ENCODE measurements around the gene KRT34. TPM values are rescaled to one million over a fixed set of nuclear protein-coding genes. Genes with fewer than 3 reads are reported as not detected.
"Not testable (repeated sequence)": the region's sequence is repeated elsewhere in the genome, so short reads cannot be mapped to it uniquely, and the experiment has no call there.

The KRT34 gene
- polyA plus RNA-seq (ENCODE audit: insufficient read length in 10 of 10), result under 1 TPM in 1 of 10 donors, not detected in 9; 0.12 TPM
- long read RNA-seq, donor 1, result 0 reads
- long read RNA-seq, donor 2, result 0 reads
- long read RNA-seq, donor 3, result 0 reads
- long read RNA-seq, donor 4, result 0 reads
- long read RNA-seq, donor 5, partial matches to known transcripts, result 0 of 1 reads
- long read RNA-seq, donor 5, other reads (novel, unspliced or antisense), result 0 of 1 reads
- long read RNA-seq, donor 6, result 0 reads
- long read RNA-seq, donor 7, result 0 reads
- long read RNA-seq, donor 8, result 0 reads
- long read RNA-seq, donor 9, result 0 reads

DNA sequence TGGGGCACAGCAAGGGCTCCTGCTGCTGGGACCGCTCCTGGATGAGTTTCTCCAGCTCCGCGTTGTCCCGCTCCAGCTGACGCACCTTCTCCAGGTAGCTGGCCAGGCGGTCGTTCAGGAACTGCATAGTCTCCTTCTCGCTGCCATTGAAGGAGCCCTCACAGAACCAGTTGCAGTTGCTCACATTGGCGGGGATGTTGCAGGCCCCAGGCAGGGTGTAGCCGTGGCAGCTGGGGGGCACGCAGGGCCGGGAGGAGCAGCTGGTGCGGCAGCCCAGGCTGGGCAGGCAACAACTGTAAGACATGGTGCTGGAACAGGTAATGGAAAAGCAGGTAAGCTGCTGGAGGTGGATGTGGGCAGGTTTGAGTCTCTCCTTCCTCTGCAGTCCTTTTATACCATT, at the start of gene KRT34:
Gene KRT34 (minus strand): TSS at position 364 of the 400 bp plus-strand sequence. CDS start 60 bp downstream, at position 304.
- DNase-seq, result not testable (repeated sequence)

DNA sequence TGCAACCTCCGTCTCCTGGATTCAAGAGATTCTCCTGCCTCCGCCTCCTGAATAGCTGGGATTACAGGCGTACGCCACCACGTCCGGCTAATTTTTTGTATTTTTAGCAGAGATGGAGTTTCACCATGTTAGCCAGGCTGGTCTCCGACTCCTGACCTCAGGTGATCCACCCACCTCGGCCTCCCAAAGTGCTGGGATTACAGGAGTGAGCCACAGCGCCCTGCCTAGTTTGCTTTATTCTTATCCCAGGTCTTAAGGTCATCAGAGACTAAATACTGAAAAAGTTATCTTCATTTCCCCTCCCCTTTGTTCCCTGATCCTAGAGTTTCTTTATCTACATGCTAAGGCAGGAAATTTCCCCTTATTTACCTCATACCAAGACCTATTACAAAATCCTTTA, 48.3 kb upstream of the KRT34 start:
- DNase-seq, result not testable (repeated sequence)

DNA sequence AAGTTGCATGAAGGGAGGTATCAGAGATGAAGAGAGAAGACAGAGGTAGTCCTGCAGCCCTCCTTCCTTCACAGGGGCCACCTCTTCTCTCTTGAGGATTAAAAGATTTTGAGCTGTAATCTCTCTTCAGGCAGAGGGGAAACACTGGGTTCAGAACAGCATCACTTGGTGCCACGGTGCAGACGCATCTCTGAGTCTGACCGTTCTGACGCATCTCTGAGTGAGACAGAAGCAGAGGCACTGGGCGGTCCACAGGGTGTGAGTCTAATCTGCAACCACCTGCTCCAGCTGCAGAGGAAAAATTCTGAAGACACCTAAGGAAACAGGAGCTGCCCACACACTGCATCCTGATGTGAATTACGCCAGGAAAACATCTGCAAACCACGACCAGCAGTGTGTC, 47.6 kb upstream of the KRT34 start:
- DNase-seq, result no peak

DNA sequence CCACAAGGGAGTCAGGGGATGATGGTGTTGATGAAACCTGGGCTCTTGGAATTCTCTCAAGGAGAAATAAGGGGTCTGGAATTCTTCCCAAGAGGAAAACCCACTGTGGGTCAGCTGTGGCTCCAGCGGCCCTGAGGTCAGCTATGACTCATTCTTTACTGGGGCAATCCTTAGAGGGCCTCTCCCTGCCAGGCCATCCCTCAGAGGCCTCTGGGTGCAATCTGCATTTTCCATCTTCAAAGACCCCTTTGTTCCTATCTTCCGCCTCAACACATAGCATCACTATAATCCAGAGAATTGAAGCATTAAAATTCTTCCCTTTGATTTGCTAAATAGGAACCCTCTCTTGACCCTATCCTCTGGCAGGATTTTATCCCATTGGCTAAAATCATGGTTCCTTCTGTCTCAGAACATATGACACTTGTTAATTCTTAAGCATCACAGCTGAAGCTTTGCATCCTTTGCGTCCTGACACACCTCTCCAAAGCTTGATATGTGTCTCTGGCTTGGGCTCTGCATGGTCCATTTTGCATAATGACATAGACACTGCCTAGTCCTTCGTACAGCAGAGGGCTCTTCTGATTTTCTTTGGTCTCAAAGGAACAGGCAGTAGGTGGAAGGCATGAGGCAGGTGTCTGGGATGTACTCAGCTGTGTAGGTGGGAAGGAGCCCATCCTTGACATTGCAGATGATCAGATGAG, 46.6 kb upstream of the KRT34 start:
- DNase-seq, result no peak

DNA sequence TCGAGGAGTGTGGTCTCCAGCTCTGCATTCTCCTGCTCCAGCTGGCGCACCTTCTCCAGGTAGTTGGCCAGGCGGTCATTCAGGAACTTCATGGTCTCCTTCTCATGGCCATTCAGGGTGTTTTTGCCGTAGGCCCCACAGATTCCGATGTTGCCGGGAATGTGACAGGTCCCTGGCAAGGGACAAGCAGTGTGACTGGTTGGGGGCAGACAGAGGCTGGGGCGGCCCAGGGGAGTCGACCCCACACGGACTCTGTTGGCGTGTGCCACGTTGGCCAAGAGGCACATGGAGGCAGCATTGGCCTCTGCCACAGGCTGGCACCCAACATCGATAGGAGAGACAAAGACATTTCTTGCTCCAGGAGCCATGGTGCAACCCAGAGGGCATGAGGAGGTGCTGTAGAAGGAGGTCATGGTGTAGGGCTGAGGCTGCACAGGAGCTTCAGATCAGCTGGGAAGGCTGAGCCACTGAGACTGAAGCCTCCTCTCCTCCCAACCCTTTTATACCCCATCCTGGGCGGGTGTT, 42.1 kb upstream of the KRT34 start, which contains the start of gene KRT37:
Gene KRT37 (minus strand): TSS at position 475 of the 525 bp plus-strand sequence. CDS start 62 bp downstream, at position 413.
- DNase-seq, result no peak

DNA sequence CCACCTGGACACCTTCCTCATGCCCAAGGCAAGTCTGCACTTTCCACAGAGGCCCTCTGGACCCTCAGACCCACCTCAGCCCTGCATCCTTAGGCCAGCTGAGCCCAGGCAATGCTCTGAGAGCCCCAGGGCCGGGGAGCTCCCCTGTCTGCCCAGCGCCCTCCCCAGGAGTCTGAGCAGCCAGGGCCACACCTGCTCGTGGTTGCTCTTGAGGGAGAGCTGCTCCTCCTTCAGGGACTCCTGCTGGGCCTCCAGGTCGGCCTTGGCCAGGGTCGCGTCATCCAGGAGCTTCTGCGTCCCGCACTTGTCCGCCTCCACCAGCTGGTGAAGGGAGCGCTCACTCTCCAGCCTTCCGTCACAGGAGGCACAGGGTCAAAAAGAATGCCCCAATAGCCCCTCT, 40.5 kb upstream of the KRT34 start:
- not testable (repeated sequence) for DNase-seq

DNA sequence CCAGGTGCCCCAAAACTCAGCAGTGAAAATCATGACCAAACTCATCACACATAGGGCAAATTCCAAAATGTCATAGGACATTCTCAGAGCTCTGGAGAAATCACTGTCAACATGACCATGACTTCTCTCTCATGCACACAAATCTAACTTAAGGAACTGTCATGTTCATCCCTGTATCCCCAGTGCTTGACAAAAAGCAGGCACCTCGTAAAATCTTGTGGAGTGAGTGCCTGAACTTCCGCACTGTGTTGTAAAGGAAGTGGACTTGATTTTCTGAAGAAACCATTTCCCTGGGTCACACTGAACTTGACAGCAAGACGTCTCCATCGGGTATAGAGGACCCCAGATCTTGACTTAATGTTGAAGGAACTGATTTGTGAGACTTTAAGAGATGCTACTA, 39.5 kb upstream of the KRT34 start:
- no peak for DNase-seq

DNA sequence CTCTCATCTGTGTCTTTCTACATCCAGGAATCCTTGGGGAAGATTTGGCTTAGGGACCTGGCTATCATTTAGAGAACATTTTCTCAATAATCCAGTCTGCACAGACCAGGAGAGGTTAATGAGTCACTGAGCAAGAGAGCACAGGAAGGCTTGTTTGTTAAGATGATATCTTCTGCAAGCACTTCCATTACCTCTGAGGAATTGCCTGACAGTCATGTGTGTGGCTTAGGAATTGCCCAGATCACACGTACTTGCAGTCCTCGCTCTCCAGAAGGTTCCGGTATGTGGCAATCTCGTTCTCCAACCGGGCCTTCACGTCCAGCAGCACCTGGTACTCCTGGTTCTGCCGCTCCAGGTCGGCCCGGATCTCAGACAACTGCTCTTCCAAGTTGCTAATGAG, 39.0 kb upstream of the KRT34 start:
- no peak for DNase-seq

DNA sequence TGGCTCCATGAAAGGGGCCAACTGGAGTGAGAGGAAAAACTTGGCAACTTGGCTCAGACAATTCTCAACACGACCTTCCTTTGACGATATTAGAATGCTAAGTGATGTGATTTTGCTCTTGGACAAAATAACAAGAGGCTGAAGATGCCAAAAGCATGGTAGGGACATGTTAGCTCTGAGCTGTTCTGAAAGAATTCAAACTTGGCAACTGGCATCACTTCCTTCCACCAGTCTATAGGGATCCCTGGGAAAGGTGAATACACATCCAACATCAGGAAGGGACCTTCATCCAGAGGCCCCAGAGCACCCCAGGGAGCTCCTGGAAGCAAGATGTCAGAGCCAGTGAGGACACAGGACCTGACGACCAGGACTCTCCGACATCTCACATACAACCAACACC, 38.0 kb upstream of the KRT34 start:
- DNase-seq, result no peak

DNA sequence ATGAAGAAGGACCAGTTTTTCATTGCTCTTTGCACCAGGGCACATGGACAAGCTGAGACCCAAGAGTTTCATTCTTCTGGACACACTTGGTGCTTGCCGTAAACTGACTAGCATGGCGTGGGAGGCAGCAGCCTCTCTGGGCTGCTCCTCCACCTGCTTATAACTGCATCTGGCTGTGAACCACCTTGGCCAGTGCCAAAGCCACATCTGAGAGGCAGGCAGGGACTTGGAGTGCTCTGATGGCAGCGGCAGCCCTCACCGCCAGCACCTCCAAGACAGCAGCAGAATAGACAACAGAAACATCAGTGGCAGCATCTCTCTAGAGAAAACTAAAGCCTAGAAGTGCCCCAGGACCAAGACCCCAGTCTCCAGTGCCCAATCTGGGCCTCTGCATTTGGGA, 37.6 kb upstream of the KRT34 start:
- DNase-seq, result no peak

DNA sequence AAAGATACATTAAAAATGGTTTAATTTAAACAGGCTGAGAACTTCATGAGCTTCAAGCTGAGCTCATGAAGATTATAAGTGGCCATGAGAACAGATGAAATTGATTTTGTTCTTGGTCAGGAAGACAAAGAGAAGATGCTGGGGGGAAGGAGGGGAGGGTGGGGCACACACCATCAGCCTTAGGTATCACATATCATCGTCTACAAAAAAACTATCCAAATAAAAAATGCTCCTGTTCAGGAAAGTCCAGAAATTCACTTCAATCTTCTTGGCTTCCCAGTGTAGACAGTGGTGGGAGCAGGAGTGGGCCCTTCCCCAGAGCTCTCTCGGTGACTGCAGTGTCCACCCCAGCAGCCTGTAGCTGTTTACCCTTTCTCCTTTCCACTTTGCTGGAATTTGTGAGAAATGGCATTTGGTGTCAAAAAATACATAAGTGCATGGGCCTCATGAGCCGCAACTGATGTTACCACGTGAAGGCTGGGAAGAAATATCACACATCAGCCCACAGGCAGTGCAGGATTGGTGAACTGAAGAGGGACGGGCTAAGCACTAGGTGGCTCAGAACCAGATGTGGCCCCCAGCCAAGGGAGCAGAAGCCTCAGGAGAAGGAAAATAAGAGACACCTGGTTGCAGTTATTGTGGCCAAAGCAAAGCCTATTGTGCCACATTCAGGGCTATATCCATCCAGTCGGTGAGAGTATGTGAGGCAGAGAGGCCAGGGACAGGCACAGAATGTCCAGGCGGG, 36.2 kb upstream of the KRT34 start:
- no peak for DNase-seq

DNA sequence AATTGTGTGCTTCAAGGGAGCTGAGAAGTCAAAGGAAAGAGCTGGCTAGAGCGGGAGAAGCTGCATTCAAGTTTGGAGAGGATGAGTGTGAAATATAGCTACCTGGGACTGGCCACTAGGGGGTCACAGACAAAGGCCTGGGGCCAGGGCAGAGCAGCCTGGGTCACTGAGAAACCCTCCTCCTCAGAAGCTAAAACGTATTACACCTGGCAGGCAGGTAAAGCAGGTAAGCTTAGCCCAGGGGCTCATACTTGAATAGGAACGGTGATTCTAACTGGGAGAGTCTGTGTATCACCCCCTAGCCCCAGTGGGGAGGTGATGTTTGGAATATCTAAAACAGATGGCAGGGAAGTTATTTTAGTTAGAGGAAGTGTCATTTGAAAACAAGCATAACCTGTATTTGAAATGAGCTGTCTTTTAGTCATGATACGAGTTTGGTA, 35.5 kb upstream of the KRT34 start:
- no peak for DNase-seq

DNA sequence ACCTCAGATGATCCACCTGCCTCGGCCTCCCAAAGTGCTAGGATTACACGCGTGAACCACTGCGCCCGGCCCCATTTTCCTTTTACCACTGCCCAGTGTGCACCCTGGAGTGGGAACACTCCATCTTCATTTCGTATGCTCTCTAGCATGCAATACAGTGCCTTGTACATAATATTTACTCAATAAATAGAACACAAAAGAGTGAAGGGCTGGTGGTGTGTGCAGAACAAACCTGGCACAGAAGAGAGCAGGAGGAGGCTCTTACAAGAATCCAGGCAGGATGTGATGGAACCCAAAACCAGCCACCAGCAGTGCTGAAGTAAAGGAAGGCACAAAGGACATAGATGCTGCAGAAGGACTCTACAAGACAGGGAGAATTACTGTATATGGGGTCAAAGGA, 35.0 kb upstream of the KRT34 start:
- DNase-seq, result no peak

DNA sequence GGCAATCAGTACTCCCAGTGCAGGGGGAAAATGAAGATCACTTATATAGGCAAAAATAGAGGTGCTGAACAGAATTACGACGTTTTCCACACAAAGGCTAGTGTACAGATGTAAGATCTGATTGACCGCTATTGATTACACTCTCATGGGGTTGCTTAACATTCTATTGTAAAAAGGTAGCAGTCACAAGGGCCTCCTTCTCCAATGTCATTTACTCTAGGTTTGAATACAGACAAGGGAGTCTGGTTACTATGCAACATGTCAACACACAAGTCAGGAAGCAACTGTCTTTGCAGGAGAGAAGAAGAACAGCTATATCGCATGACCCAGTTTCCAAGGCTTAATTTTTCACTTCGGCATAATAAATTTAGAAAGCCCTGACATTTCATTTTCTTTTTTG, 34.4 kb upstream of the KRT34 start:
- DNase-seq, result peak in 1 of 3 donors; percentile 15

DNA sequence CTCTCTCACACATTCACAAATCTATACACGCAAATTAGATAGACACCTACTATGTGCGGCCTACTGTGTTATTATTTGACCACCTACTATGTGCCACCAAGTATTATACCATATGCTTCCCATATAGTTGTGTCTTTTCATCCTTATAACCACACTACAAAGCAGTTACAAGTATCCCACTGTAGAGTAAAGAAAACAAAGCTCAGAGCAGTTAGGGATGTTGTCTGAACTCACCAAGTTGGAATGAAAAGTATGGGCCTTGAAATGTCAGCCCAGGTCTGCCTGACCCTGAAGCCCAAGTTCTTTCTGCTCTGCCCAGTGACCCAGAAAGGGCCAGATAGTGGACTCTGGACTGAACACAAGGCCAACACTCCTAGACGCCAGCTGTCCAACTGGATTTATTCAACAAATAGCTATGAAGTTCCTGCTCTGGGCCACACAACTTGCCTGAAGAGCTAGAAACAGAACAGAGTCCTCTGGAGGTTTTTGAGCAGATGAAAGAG, 33.8 kb upstream of the KRT34 start:
- no peak for DNase-seq

DNA sequence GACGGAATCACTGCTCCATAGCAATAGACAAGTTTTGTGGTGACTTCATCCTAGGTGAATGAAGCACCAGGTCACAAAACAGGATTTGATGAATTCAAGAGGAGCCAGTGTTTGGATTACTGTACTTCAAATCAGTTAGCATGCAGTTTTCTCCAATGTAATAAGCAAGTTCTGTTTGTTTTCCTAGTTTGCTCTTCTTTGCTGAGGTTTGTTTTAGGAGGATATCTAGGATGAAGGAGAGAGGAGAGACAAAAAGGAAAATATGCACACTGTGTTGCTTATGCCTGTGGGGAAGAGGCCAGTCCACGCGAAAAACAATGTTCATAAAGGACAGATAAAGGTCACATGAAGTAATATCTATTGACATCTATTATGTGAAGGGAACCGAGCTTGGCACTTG, 33.3 kb upstream of the KRT34 start:
- no peak for DNase-seq

DNA sequence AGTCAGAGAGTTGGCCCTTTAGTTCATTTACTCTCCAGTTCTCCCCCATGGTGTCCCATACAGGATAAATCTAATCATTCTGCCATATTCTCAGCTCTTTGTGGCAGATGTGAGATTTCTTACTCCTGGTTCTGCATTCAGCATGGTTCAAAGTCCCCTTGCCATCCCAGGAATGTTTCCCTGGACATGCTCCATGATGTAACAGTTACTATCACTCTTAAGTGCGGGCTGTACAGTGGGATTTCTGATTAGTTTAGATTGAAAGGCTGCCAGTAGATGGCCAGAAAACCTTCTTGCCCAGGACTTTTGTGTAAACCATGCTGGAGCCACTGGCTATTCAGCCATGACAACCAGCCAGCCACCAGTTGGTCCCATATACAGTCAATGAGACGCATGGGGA, 31.9 kb upstream of the KRT34 start:
- no peak for DNase-seq

DNA sequence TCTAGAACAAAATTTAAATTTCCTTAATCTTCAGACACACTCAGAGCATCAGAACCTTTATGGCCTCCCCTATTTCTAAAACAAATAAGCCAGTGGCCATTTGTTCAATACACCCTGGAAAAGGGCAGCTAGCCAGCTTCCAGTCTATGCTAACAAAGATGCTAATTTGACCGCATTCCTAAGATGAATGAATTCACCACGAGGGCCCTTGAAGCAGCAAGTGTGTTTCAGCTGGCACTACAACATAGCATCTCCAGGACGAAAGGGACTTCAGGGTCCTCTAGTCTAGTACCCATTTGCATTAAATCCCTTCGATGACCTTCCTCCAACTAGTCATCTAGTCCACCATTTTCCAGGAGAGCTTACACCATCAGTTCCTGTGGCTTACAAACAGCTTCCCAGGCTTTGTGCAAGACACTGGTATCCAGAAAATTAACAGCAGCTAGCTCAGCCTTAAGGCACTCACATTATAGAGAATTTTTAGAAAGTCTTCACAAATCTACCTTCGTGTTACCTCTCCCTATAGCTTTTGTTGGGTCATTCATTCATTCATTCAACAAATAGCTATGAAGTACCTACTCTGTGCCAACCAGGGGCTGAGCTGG, 31.3 kb upstream of the KRT34 start:
- no peak for DNase-seq

DNA sequence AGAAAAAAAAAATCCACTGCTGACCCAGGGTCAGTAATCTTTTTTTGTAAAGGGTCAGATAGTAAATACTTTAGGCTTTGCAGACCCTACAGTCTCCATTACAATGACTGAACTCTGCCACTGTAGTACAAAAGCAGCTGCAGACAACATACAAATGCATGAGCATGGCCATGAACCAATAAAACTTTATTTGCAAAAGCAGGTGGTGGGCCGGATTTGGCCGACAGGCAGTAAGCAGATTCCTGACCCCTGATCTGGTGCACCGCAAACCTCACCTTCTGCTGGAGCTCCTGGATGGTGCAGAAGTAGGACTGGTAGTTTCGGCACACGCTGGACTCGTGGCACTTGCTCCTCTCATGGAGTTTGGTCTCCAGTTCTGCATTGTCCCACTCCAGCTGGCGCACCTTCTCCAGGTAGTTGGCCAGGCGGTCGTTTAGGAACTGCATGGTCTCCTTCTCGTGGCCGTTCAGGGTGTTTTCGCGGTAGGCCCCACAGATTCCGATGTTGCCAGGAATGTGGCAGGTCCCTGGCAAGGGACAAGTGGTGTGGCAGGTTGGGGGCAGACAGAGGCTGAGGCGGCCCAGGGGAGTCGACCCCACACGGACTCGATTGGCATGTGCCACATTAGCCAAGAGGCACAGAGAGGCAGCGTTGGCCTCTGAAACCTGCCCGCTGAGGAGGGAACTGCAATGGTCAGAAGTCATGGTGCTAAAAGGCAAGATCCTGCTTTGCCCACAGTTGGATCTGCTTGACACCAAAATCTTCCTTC, 29.1 kb upstream of the KRT34 start:
- no peak for DNase-seq

DNA sequence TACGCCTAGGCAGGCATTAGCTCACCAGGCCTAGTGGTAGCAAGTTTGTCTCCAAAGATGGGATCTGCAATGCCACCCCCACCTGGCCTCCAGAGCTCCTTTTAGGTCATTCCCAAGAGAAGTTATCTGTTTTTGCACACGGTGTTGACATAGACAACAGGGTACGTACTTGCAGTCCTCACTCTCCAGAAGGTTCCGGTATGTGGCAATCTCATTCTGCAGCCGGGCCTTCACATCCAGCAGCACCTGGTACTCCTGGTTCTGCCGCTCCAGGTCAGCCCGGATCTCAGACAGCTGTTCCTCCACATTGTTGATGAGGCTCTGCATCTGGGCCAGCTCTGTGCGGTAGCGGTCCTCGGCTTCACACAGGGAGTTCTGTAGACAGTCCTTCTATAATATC, 25.1 kb upstream of the KRT34 start:
- no peak for DNase-seq

DNA sequence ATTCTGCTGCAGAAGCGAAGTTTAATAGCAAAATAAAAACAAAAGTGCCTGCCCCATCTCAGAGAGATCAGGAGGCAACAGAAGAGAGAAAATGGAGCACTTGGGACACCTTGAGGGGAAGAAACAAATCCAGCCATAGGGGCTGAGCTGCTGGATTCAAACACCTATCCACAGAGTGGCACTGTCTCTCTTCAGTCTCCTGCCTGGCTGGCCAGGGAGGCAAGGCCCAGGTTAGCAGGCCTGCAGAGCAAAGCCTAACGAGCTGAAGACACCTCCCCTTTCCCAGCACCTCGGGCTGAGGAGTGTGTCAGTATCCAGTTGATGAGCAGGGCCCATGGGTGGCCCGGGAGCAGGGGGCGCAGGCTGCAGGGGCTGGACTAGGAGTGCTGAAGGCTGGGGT, 24.1 kb upstream of the KRT34 start:
- no peak for DNase-seq
